SHP77 treated with DMSO at 0.1 percent for 48 hours (cell line): Measurements from ENCODE around the gene DCUN1D3.

Experiments
- DNase-seq: peaks from one replicate; lab custom pipeline; 2025; lab: John Stamatoyannopoulos, UW

The DCUN1D3 gene

DNA sequence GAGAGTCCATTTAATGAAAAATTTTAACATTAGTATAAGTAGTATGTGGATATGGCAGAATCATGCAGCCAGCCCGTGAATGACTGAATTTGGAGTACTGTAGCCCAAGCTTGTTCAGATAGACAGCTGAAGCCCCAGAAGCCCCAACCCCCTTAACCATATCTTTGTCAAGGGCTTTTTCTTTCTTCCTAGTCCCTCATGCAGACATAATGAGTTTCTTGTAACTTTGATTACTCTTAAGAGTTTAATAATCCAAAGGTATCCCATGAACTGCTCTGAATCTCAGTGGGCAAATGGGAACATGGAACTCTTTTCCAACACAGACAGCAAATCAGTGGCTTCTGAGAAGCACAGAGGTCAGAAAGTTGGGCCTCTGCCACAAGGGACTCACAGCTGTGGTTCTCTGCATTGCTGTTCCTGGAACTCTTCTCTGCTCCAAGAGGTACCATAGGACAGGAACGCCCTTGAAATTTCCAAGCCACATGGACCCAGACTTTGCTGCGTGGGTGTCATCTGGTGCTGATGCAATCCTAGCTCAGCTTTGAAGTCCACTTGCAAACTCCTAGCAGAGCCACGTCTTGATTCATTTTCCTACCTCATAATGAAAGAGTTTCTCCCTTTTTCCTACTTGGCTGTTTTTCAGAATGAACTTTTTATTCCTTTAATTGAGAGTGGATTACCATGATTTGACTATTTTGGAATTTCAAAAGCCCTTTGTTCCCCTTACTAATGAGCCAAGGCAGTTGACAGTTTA is 18.5 kb upstream of the DCUN1D3 start:
- DNase-seq: no peak

- DNase-seq: no peak
These were observed 16.8 kb upstream of the DCUN1D3 start for GRCh38 chr16:20916942-20917341.

DNA sequence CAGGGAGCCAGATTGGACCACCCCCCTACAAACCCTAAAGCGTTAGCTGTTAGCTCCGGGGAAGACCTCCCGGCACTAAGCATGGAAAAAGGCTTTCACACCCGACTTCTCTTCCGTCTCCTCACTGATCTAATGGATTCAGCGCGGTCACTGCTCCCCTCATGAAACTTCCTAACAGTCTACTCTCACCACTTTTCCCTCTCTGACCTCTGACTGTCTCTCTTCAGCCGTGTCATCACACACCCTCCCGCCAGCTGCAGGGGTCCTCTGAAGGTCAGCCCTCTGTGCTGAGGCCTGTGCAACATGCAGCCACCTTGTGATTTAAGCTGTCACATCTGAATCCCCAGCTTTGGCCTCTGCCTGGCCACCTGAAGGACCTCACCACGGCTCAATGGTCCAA is 16.1 kb upstream of the DCUN1D3 start:
- no peak for DNase-seq

GRCh38 chr16:20911361-20911760 is 11.2 kb upstream of the DCUN1D3 start:
- no peak for DNase-seq

DNA sequence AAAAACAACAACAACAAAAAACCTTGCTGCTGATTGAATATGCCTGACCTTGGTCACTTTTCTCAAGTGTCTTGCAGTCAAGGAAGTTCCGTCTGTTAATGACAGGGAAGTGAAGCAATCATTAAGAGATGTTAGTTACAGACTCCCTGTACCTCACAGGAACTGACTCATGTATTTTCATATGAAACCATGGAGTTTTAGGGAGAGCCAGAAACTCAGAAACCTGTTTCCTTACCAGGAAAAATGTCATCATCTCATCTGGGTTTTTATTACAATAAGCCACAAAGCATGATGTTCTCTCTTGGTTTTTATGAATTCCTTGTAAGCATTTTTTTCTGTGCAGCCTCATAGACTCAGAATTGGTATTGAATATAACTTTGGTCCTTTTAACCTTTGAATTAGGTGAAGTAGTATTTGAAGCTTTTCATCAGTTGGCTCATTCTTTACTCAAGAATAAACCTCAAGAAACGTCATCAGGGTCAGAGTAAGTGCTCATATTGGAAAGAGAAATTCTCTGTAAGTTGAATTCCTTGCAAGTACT is 10.7 kb upstream of the DCUN1D3 start:
- DNase-seq: no peak

GRCh38 chr16:20906341-20907255 is 6.4 kb upstream of the DCUN1D3 start:
- no peak for DNase-seq

- no peak for DNase-seq
These were observed 5.4 kb upstream of the DCUN1D3 start for GRCh38 chr16:20905576-20905975.

GRCh38 chr16:20904507-20905081 is 4.4 kb upstream of the DCUN1D3 start:
- no peak for DNase-seq

DNA sequence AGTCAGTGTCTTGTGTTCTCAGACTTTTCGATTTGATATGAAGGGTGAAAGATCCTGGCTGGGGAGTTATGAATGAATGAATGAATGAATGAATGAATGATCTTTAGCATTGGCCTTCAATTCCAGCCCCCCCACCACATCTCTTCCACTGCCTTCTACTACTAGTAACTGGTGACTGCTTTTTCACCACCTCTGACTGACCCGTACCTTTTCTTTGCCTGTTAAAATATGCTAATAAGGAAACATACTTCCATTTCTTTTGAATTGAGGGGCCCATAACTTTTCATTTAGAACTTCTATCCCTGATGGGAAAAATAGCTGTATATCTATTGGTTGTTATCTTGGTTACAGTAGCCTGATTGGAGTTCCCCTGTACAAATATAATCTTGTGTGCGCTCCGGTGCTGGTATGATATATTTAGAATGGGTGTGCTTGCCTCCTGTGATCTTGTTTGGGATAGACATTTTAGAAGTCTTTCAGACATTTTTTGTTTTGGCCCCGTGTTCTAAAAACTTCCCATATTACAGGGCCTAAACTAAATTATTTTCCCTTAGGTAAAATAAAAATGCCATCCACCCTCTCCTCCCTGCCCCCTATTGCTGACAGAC is 3.8 kb upstream of the DCUN1D3 start:
- no peak for DNase-seq

GRCh38 chr16:20903116-20903898 is 3.1 kb upstream of the DCUN1D3 start:
- no peak for DNase-seq

DNA sequence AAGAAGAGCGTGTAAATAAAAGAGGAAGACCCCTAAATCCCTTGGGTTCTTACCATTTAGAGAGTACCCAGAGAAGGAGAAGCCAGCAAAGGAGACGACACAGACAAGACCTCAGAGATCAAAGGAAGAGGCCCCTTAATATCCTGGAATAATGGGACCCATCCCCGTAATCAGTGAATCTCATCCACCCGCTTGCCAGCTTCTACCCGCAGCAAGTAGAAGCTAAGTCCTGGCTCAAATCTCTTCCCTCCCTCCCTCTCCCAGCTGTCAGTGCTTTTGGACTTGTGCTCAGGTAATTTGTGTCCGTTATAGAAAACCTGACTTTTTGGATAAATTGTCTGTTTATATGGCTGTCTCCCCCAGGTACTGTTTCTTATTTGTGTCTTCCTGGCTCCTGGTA is 2.3 kb upstream of the DCUN1D3 start:
- no peak for DNase-seq

DNA sequence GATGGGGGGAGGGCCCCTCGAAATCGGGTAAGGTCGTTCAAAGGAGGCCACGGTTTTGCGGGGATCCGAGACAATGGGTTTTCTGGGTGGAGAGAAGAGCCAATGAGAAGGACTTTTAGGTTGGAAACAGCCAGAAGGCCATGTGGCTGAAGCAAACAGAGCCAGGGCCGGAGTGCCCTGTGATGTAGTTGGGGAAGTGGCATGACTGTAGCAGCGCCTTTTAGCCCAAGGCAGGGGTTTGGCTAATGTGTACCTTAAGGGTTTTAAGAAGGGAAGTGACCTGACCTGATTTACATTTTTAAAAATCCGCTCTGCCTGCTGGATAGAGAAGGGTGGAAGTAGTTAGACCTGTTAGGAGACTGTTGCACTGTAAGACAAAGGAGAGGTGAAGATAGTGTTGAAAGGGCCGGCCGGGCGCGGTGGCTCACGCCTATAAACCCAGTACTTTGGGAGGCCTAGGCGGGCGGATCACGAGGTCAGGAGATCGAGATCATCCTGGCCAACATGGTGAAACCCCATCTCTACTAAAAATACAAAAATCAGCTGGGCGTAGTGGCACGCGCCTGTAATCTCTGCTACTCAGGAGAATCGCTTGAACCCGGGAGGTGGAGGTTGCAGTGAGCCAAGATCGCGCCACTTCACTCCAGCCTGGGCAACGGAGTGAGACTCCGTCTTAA is 1.4 kb upstream of the DCUN1D3 start:
- peak; percentile 41 for DNase-seq

- no peak for DNase-seq
These were observed 894 bp upstream of the DCUN1D3 start for GRCh38 chr16:20901068-20901435.

- no peak for DNase-seq
These were observed 470 bp downstream of the DCUN1D3 start for GRCh38 chr16:20899477-20900298.

DNA sequence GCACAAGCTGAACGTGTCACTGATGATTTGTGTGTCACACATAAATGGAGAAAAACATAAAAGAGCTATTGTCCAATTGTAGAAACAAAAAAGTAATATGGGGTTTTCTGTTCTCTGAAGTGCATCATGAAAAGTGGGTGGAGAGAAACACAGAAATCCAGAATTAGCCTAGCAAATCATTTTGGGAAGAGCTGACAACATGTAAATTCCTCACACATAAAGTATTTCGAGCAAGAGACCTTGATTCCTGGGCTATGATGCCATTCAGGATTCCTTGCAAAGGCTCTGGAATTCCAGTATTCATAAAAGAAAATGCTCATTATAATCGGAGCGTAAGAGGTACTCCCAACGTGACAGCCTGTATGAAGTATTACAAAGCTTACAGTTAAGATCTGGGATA is 1.1 kb downstream of the DCUN1D3 start:
- DNase-seq: no peak

DNA sequence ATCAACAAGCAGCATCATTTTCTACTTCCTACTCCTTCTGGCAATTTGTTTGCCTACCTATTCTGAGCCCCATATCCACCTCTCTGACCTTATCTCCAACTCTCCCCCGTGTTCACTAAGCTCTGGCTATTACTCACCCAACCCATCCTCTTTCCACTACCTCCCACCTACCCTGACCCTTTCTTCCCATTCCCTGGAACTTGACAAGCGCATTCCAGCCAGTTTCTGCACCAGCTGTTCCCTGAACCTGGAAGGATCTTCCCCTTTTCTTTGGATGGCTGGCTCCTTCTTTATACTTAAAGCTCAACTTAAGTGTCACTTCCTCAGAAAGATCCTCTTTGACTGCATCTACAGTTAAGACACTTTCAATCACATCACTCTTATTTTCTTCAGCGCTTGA is 2.2 kb downstream of the DCUN1D3 start:
- DNase-seq: no peak

- DNase-seq: no peak
These were observed 2.8 kb downstream of the DCUN1D3 start for GRCh38 chr16:20897253-20897897.

DNA sequence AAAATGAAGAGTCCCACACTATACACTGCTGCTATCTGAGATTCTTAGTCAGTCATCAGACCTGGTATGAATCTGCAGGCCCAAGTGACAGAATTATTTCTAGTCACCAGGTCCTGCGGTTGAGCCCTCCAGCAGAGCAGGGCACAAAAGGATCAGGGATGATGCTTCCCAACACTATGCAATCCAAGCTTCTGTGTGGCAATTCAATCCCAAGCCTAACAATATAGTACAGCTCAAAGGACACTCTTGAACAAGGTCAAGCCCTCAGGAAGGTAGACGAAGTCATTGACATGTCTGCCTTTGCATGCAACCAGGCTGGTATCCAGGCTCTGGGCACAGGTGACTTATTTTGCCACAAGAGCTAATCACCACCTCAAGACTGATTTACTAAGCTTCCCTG is 5.8 kb downstream of the DCUN1D3 start:
- DNase-seq: no peak

DNA sequence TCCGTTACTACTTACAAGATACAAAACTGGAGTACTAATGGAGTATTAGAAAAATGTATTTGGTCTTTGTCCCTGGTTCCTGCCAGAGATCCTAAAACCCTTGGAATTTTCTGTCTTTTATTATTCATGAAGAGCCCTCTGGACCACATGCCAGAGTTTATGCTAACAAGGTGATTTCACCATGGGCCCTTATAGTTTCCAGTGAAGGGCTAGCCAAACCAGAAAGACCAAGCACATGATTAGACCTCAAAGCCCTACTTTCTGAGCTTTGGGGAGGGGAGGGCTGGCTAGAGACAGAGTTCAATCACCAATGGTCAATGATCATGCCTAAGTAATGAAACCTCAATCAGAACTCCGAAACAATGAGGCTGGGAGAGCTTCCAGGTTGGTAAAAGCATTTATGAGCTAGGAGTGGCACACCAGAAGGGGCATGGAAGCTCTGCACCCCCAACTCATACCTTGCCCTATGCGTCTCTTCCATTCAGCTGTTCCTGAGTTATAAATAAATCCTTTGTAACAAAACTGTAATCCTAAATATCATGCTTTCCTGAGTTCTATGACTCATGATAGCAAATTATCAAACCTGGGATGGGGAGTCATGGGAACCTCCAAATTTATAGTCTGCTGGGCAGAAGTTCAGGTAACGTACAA is 10.4 kb downstream of the DCUN1D3 start:
- no peak for DNase-seq
